Naive thymus-derived CD4-positive, alpha-beta T cell (primary cell): Measurements from ENCODE around the gene ASTN1. TPM values are rescaled to one million over a fixed set of nuclear protein-coding genes. Genes with fewer than 3 reads are reported as not detected.

Experiments used
- ATAC-seq: fragments of 150-1000 bp; cut with Tn5 transposase; 2 replicates; pipeline ENCODE4 v1.10.0; 2021; ENCODE audit warnings: mild to moderate bottlenecking, moderate library complexity
- CTCF ChIA-PET: fragments of 350-600 bp; sonication (Branson Sonifier 250); formaldehyde crosslinking; loops from one replicate; lab custom pipeline; 2021; ENCODE audit warnings: antibody characterized with exemption; lab: Charles Lee
- POLR2A ChIA-PET: fragments of 350-600 bp; sonication (Branson Sonifier 250); formaldehyde crosslinking; loops from one replicate; lab custom pipeline; 2021; ENCODE audit warnings: antibody characterized with exemption, inconsistent platforms; lab: Charles Lee
- DNase-seq, 9 donors: peaks; one replicate each; pipeline versions ENCODE4 v3.0.0 to v3.0.0-alpha.2; 2020 to 2022; ENCODE audit warnings: mixed read lengths in 1 of 9
- H3K27ac ChIP-seq: one replicate; pipeline ENCODE4 v1.7.0; 2013; ENCODE audit warnings: mild to moderate bottlenecking, low read depth, low read length, moderate library complexity
- H3K27me3 ChIP-seq, 2 donors: one replicate each; pipeline ENCODE4 v1.7.0; 2013; ENCODE audit warnings: low read length in 2 of 2, mild to moderate bottlenecking in 2 of 2, moderate library complexity in 2 of 2; ENCODE audit not compliant: control insufficient read depth in 2 of 2, insufficient read depth in 2 of 2
- H3K36me3 ChIP-seq, 3 experiments: 1 replicate in 2 of 3; 2 replicates in 1 of 3; pipeline ENCODE4 v1.7.0; 2013; ENCODE audit warnings: low read length in 3 of 3, mild to moderate bottlenecking in 3 of 3, moderate library complexity in 1 of 3; ENCODE audit not compliant: insufficient read depth in 3 of 3, control insufficient read depth in 2 of 3
- H3K4me1 ChIP-seq, 2 donors: one replicate each; pipeline ENCODE4 v1.7.0; 2013; ENCODE audit warnings: low read length in 2 of 2, mild to moderate bottlenecking in 2 of 2, moderate library complexity in 1 of 2; ENCODE audit not compliant: control insufficient read depth in 2 of 2, insufficient read depth in 2 of 2
- H3K4me3 ChIP-seq: 2 replicates; pipeline ENCODE4 v1.7.0; 2013; ENCODE audit warnings: mild to moderate bottlenecking, low read length
- H3K9me3 ChIP-seq, 3 experiments: 1 replicate in 2 of 3; 2 replicates in 1 of 3; pipeline ENCODE4 v1.7.0; 2013; ENCODE audit warnings: low read length in 3 of 3; ENCODE audit not compliant: control insufficient read depth in 2 of 3
- H3K27ac Mint-ChIP-seq, 9 donors: one replicate each; pipeline ENCODE4 v1.8.0; 2020 to 2022; ENCODE audit warnings: mixed read lengths in 9 of 9, mild to moderate bottlenecking in 8 of 9, moderate library complexity in 5 of 9, inconsistent platforms in 2 of 9
- H3K27me3 Mint-ChIP-seq, 5 donors: one replicate each; pipeline ENCODE4 v1.8.0; 2021 to 2022; ENCODE audit warnings: mixed read lengths in 5 of 5, mild to moderate bottlenecking in 1 of 5
- H3K36me3 Mint-ChIP-seq, 5 donors: one replicate each; pipeline ENCODE4 v1.8.0; 2020 to 2022; ENCODE audit warnings: mixed read lengths in 5 of 5, mild to moderate bottlenecking in 3 of 5, inconsistent platforms in 1 of 5
- H3K4me1 Mint-ChIP-seq, 7 donors: one replicate each; pipeline ENCODE4 v1.8.0; 2020 to 2022; ENCODE audit warnings: mixed read lengths in 7 of 7, mild to moderate bottlenecking in 3 of 7, inconsistent platforms in 1 of 7
- H3K4me3 Mint-ChIP-seq, 10 donors: one replicate each; pipeline ENCODE4 v1.8.0; 2020 to 2022; ENCODE audit warnings: mild to moderate bottlenecking in 10 of 10, mixed read lengths in 10 of 10, moderate library complexity in 6 of 10, inconsistent platforms in 2 of 10
- H3K9me3 Mint-ChIP-seq, 11 donors: one replicate each; pipeline ENCODE4 v1.8.0; 2020 to 2022; ENCODE audit warnings: mixed read lengths in 11 of 11, mild to moderate bottlenecking in 4 of 11, inconsistent platforms in 1 of 11, moderate library complexity in 1 of 11
- intact Hi-C, 2 donors: fragments of 100-400 bp; cut with micrococcal nuclease; formaldehyde crosslinking; loops; one replicate each; pipeline ENCODE4 v1.15.1; 2023
- polyA plus RNA-seq, 2 donors: library from polyadenylated mRNA; unstranded; fragments of 300-500 nt; fragmentation: Illumina TruSeq; gene quantifications; one replicate each; pipeline ENCODE4 v1.2.3, GENCODE V29; 2021
- total RNA-seq, 6 experiments: library from RNA in 5 of 6; stranded (reverse) in 5 of 6; gene quantifications; 1 replicate in 5 of 6; 2 replicates in 1 of 6; pipeline ENCODE4 v1.2.3 and lab custom pipeline; 2021 to 2026

Gene ASTN1
- total and polyA plus RNA-seq, 7 experiments from 2014 or later = 0.07 TPM; not detected in 6

DNA sequence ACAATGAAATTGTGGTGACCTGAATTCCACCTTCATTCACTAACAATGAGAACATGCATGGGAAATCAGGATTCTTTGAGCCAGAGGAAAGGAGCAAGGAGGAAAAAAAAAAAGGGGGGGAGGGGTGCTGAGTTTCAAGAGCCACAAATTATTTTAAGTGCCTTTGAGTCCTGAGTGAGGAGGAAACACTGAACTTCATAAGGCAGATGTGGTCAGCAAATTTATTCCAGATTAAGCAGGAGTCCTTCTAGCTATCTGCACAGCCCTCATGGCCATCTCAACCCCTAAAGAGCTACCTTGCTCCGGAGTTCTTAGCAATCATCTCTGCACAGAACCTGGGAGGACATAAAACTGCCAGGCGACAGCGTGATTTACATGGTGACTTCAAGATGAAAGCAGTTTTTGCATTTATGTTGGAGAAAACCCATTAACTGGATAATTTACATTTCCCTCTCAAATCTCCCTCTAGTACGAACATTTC lies 21.7 kb downstream of the ASTN1 start:
- no peak for ATAC-seq
- no peak for DNase-seq
- Histone ChIP-seq H3K27ac (no peak overlapping the region), H3K36me3 (no peaks in the 10 kb centered on the region), H3K9me3 (no peaks in the 10 kb centered on the region), H3K4me3 (no peak overlapping the region), H3K4me1 (no peaks in the 10 kb centered on the region), H3K27me3 (no peaks in the 10 kb centered on the region)
- CTCF ChIA-PET = no interaction called here
- H3K27ac Mint-ChIP-seq = no peak overlapping the region
- H3K4me1 Mint-ChIP-seq = no peaks in the 10 kb centered on the region
- H3K4me3 Mint-ChIP-seq = no peak overlapping the region
- H3K9me3 Mint-ChIP-seq = peaks cover 0 to 14% (median 3%) of the 10 kb centered on the region in 11 donors
- intact Hi-C loops = no loop called here
- no peaks in the 10 kb centered on the region for H3K36me3 Mint-ChIP-seq
- POLR2A ChIA-PET = no interaction called here
- H3K27me3 Mint-ChIP-seq = peaks cover 0 to 6% (median 0%) of the 10 kb centered on the region in 5 donors

DNA sequence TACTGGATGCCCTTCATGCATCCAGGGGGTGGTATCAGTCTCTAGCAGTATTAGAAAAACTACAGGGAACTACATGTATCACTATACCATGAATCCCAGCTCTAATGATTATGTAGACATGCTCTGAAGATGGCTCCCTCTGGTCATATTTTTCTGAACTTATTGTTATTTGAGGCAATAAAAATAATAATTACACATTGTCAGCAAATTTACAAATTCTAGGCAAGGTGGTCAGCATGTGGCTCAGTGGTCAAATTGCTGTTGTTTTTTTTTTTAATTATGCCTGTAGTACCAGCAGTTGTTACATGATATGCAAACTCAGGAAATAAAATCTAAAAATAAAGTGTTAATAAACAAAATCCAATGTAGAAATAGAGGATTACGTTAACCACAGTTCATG lies 22.5 kb downstream of the ASTN1 start:
- Mint-ChIP-seq H3K4me1 (no peaks in the 10 kb centered on the region), H3K4me3 (no peak overlapping the region), H3K27me3 (peaks cover 0 to 6% (median 0%) of the 10 kb centered on the region in 5 donors), H3K9me3 (peaks cover 0 to 15% (median 4%) of the 10 kb centered on the region in 11 donors), H3K36me3 (no peaks in the 10 kb centered on the region), H3K27ac (no peak overlapping the region)
- Histone ChIP-seq H3K4me1 (no peaks in the 10 kb centered on the region), H3K9me3 (no peaks in the 10 kb centered on the region), H3K27me3 (no peaks in the 10 kb centered on the region), H3K27ac (no peak overlapping the region), H3K4me3 (no peak overlapping the region), H3K36me3 (no peaks in the 10 kb centered on the region)
- intact Hi-C loops = no loop called here
- ATAC-seq = no peak
- CTCF ChIA-PET = no interaction called here
- POLR2A ChIA-PET = no interaction called here
- no peak for DNase-seq

DNA sequence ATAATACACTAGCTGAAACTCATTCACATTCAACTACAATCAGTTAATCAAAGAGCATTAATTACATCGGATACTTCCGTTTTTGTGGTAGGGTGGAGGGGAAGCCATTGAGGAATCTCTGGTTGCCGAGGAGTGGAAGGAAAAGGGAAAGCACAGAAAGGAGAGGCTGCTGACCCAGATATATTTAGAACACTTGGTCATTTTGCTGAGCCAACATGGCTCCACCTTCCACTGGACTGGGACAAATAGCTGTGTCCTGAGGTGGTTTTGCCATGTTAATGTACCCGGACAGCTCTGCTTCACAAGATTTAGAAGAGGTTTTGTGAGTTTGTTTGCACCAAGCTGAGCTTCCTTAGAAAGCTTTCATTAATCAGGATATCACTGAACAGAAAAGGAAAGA lies 26.2 kb downstream of the ASTN1 start:
- H3K4me3 ChIP-seq = no peak overlapping the region
- Mint-ChIP-seq H3K4me1 (no peaks in the 10 kb centered on the region), H3K36me3 (no peaks in the 10 kb centered on the region), H3K27ac (no peak overlapping the region), H3K4me3 (no peak overlapping the region), H3K27me3 (peaks cover 0 to 6% (median 0%) of the 10 kb centered on the region in 5 donors), H3K9me3 (peaks cover 0 to 16% (median 4%) of the 10 kb centered on the region in 11 donors)
- intact Hi-C loops = no loop called here
- DNase-seq = no peak
- no peaks in the 10 kb centered on the region for H3K36me3 ChIP-seq
- H3K4me1 ChIP-seq = no peaks in the 10 kb centered on the region
- H3K27me3 ChIP-seq = no peaks in the 10 kb centered on the region
- ATAC-seq = no peak
- ChIA-PET CTCF (no interaction called here), POLR2A (no interaction called here)
- H3K27ac ChIP-seq = no peak overlapping the region
- no peaks in the 10 kb centered on the region for H3K9me3 ChIP-seq

DNA sequence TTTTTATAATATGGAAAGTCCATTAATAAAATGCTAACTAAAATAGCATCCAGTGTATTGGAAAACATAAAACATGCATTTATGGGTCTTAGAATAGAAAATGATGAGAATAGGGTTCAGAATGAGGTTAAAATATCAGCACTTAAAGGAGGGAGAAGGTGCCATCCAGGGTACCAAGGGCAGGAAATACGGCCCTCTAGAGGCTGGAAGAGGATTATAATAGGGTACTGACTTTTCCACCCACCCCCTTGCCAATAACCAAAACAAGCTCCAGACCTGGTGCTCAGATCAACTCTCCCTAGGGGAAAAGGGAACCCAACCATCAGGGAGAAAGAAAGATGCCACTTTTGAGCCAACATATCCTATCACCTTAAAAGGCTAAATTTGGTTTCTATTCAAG lies 26.7 kb downstream of the ASTN1 start:
- H3K4me1 Mint-ChIP-seq = no peaks in the 10 kb centered on the region
- no peak overlapping the region for H3K4me3 Mint-ChIP-seq
- Histone ChIP-seq H3K27ac (no peak overlapping the region), H3K36me3 (no peaks in the 10 kb centered on the region), H3K9me3 (no peaks in the 10 kb centered on the region), H3K4me3 (no peak overlapping the region), H3K27me3 (no peaks in the 10 kb centered on the region), H3K4me1 (no peaks in the 10 kb centered on the region)
- POLR2A ChIA-PET = no interaction called here
- no peaks in the 10 kb centered on the region for H3K36me3 Mint-ChIP-seq
- CTCF ChIA-PET = no interaction called here
- DNase-seq = no peak
- H3K27ac Mint-ChIP-seq = no peak overlapping the region
- peaks cover 0 to 6% (median 0%) of the 10 kb centered on the region in 5 donors for H3K27me3 Mint-ChIP-seq
- H3K9me3 Mint-ChIP-seq = peaks cover 0 to 14% (median 4%) of the 10 kb centered on the region in 11 donors
- intact Hi-C loops = no loop called here
- ATAC-seq = no peak

DNA sequence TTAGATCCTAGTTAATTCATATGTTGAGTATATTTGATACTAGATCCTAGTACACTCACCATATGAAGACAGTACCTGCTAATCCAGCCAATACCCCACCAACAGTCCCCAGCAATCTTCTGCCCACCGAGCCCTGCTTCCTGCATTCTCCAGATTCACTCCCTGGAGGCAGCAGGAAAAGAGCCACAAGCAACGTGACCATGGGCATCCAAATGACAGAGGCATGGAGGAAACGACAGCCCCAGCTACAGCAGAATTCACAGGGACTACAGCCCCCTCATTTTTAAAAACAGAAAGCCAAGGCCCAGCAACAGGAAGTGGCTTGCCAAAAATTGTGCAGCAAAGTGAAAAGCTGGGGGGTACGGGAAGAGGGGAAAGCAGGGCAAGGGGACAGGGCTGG lies 29.3 kb downstream of the ASTN1 start:
- Histone ChIP-seq H3K9me3 (no peaks in the 10 kb centered on the region), H3K27ac (no peak overlapping the region), H3K4me3 (no peak overlapping the region), H3K4me1 (no peaks in the 10 kb centered on the region), H3K36me3 (no peaks in the 10 kb centered on the region), H3K27me3 (no peaks in the 10 kb centered on the region)
- Mint-ChIP-seq H3K27ac (no peak overlapping the region), H3K4me1 (no peaks in the 10 kb centered on the region), H3K9me3 (peaks cover 0 to 14% (median 4%) of the 10 kb centered on the region in 11 donors), H3K27me3 (peaks cover 0 to 6% (median 0%) of the 10 kb centered on the region in 5 donors), H3K36me3 (no peaks in the 10 kb centered on the region), H3K4me3 (no peak overlapping the region)
- ChIA-PET CTCF (no interaction called here), POLR2A (no interaction called here)
- ATAC-seq (no peak), DNase-seq (no peak)
- intact Hi-C loops = no loop called here

DNA sequence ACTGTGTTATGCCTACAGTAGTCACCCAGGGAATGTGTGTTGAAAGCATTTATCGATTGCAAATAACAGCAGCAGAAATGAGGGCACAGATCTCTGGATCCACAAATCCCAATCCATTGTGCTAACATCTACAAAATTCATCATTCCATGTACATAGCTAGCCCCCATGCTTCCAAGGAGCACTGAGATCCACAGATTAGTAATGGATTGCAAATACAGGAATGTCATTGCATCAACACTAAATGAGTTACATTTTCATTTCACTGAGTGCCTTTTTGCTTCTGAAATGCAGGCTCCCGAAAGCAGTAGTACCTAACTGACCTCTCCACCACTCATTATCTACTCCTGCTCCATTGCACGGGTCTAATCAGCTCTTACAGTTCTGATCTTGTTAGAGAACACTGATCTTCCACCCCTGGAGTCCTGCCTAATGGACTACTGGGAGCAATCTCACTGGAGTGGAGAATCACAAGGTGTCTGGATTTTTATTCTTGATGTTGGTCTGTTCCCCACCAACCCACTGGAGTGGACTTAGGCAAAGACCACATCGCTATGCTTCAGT lies 30.5 kb downstream of the ASTN1 start:
- CTCF ChIA-PET = no interaction called here
- Histone ChIP-seq H3K27me3 (no peaks in the 10 kb centered on the region), H3K9me3 (no peaks in the 10 kb centered on the region), H3K4me3 (no peak overlapping the region), H3K4me1 (no peaks in the 10 kb centered on the region), H3K27ac (no peak overlapping the region), H3K36me3 (no peaks in the 10 kb centered on the region)
- no peaks in the 10 kb centered on the region for H3K36me3 Mint-ChIP-seq
- H3K4me3 Mint-ChIP-seq = no peak overlapping the region
- peaks cover 0 to 14% (median 2%) of the 10 kb centered on the region in 11 donors for H3K9me3 Mint-ChIP-seq
- no peak overlapping the region for H3K27ac Mint-ChIP-seq
- no peaks in the 10 kb centered on the region for H3K4me1 Mint-ChIP-seq
- no peak for ATAC-seq
- POLR2A ChIA-PET = no interaction called here
- DNase-seq = no peak
- intact Hi-C loops = no loop called here
- H3K27me3 Mint-ChIP-seq = peaks cover 0 to 4% (median 3%) of the 10 kb centered on the region in 5 donors

DNA sequence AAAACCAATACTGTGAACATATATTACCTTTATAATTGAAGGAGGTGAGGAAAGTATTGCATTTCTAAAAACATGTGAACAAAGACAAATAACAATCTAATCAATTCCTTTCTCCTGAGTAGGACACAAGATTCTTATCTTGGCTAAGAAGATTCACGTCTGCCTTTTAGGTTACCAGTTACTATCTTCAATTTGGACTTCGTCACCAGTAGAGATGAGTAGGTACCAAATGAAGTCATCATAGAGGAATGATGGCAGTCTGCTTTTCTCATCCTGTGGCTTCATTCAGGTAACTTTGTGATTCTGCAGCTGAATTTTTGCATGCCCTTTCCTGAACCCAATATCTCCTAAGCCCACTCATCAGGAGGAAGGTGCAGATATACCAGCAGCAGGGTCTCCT lies 32.4 kb downstream of the ASTN1 start:
- Histone ChIP-seq H3K4me1 (no peaks in the 10 kb centered on the region), H3K27me3 (no peaks in the 10 kb centered on the region), H3K9me3 (no peaks in the 10 kb centered on the region), H3K36me3 (no peaks in the 10 kb centered on the region), H3K4me3 (no peak overlapping the region), H3K27ac (no peak overlapping the region)
- intact Hi-C loops = no loop called here
- Mint-ChIP-seq H3K36me3 (no peaks in the 10 kb centered on the region), H3K4me1 (no peaks in the 10 kb centered on the region), H3K9me3 (peaks cover 0 to 12% (median 0%) of the 10 kb centered on the region in 11 donors), H3K27ac (no peak overlapping the region), H3K27me3 (peaks cover 0 to 7% (median 0%) of the 10 kb centered on the region in 5 donors), H3K4me3 (no peak overlapping the region)
- ATAC-seq (no peak), DNase-seq (no peak)
- POLR2A ChIA-PET = no interaction called here
- CTCF ChIA-PET = no interaction called here
